Upper lobe of left lung (tissue), 4 donors: ENCODE data around the gene ADIG.

Experiments used
- CTCF ChIP-seq, 6 experiments: fragments of 450-650 bp in 4 of 6; fragments of 200-600 bp in 2 of 6; sonication (generic) in 2 of 6; IDR thresholded peaks; one replicate each; pipeline ENCODE4 v1.5.1; 2016 to 2019; ENCODE audit warnings: antibody characterized with exemption in 6 of 6
- EP300 ChIP-seq, 4 donors: sonication (generic); formaldehyde crosslinking; IDR thresholded peaks; one replicate each; pipeline ENCODE4 v1.5.1; 2017; ENCODE audit warnings: antibody characterized with exemption in 4 of 4, control low read depth in 2 of 4
- POLR2A ChIP-seq, 4 donors: fragments of 450-650 bp; IDR thresholded peaks; one replicate each; pipeline ENCODE4 v1.5.1; 2016 to 2017; ENCODE audit warnings: antibody characterized with exemption in 4 of 4, mild to moderate bottlenecking in 2 of 4
- POLR2AphosphoS5 ChIP-seq, 2 donors: sonication (generic); formaldehyde crosslinking; IDR thresholded peaks; one replicate each; pipeline ENCODE4 v1.5.1; 2017; ENCODE audit warnings: antibody characterized with exemption in 2 of 2

- TF ChIP-seq CTCF (IDR thresholded peaks at IDR 0.05) (no peak), POLR2A (IDR thresholded peaks at IDR 0.05) (no peak), EP300 (IDR thresholded peaks at IDR 0.05) (no peak), POLR2AphosphoS5 (IDR thresholded peaks at IDR 0.05) (no peak)
These were observed 49.7 kb downstream of the ADIG start for GRCh38 chr20:38630727-38631126.
